ENCODE data around the gene SURF6.

- TF ChIP-seq CTCF (conservative IDR thresholded peaks at IDR 0.05) (no peak), EZH2 (IDR thresholded peaks at IDR 0.05; ENCODE audit: low read depth) (no peak)
These were observed 35.3 kb upstream of the SURF6 start for GRCh38 chr9:133371261-133371711.
